GM04504 (cell line): ENCODE measurements around the gene LINC01488.
A peak's percentile ranks its signal among the peaks of the same experiment; 100 is the strongest.

Source experiments
- DNase-seq: peaks from one replicate; pipeline ENCODE4 v3.0.0-alpha.2; 2012; ENCODE audit warnings: low read depth

Gene LINC01488

DNA sequence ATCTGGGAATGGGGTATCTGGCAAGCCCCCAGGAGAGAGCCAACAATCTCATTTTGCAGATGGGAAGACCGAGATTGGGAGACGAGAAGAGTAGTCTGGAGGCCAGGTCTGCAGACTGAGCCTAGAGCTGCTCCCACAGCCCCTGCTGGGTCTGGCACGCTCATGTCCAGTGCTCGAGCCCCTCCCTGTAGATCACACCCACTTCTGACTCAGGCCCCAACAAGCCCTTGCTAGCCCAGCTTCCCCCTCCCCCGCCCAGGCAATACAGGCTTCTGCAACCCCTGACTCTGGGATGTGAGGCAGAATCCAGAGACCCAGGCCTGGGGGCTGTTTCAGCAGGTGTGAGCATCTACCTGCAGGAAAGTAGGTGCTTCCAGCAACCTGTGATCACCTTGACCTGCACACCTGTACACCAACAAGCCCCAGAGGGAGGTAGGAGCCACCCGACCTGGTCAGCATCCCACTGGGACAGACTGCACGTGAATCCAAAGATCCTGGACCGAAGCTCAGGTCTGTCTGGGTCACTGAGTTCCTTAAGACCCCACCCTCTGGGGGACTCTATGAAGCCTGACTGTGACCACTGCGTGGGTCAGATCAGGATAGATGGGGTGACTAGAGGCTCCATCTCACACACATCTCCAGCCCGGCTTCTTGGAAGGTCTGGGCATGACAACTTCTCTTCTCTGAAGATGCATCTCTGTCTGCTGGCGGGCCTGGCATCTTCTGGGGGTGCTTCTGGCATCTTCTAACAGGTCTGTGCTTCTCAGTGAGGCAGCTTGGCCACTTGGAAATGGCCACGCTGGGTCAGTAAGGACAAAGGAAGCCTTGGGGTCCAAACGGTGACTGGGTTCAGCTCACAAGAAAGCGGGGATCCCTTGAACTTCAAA lies 29.3 kb downstream of the LINC01488 start:
- DNase-seq, result no peak

DNA sequence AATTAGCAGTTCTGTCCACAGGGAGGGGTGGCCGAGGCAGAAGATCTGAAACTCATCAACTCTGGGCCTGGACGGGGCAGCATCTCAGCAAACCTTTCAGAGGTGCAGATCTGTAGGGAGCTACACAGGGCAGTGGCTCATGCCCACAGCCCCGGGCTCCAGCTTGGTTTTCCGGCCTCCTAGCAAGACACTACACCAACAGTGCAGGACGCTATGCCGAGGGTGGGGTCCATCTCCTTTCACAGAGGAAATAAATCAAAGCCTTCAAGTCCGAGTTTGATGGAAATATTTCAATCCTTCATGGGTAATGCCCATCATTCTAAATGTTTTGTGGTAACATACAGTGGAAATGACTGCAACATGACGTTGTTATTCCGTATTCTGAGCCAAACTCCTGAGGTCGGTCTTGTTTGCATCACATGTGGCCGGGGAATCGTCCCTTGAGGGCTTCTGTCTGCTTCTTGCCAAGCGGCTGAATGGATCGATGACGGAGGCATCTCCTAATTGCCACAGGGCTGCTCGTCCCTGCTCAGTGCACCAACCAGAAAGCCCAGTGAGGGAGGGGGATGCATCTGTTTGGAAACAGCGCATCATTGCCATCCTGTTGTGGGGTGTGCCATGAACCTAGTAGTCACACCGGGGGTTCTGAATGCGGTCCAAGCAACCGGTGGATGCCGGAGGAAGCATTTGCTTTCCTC lies 30.0 kb downstream of the LINC01488 start:
- no peak for DNase-seq

DNA sequence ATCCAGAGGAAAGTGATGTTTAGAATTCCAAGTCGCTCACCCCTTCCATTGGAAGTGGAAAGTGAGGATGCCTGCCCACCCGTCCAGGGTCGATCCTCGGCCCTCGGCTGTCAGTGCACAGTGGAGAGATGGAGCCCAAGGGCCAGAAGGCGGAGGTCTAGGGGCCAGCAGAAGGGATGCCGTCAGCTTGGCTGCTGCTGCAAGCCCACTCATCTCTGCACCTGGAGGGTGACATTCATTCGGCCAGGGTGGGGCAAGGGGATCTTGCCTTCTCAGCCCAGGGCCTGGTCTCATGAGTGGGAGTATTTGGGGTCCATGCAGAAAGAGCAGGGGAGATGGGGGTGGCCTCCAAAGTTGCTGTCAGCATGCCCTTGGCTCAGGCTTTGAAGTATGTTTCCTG lies 30.7 kb downstream of the LINC01488 start:
- DNase-seq, result no peak

DNA sequence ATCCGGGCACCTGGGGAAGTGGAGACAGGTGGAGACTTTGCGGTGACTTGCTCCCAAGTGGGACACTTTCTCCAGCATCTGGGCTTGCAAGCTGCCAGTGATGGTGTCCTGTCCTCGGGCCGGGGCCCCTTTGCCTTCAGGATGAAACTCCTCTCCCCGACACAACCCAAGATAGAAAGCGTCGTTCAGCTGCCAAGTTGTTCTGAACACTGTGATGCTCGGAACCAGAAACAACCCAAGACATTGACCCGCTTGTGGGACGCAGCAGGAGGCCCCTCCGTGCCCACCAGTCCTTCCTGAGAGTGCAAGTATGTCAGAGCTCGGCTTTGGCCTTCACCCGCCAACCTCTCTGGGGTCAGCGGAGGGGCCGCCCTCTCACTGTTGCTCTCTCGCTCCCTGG lies 31.3 kb downstream of the LINC01488 start:
- DNase-seq, result no peak

DNA sequence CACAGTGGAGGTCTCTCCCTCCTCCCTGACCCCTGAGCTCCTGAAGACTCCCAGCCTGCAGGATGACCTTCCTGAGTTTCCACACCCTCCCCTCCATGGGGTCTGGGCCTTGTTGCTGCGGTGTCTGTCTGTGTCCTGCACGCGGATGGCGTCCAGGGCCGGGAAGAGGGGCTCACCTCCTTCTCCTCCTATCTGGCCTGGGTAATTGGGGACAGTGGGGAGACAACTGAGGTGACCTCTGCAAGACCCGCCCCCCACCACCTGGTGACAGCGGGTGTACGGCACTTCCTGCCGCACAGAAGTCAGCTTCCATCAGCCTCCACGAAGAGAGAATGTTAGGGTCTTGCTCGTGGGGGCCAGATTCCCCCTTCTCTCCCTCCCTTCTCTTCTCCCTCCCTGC lies 31.7 kb downstream of the LINC01488 start:
- no peak for DNase-seq

DNA sequence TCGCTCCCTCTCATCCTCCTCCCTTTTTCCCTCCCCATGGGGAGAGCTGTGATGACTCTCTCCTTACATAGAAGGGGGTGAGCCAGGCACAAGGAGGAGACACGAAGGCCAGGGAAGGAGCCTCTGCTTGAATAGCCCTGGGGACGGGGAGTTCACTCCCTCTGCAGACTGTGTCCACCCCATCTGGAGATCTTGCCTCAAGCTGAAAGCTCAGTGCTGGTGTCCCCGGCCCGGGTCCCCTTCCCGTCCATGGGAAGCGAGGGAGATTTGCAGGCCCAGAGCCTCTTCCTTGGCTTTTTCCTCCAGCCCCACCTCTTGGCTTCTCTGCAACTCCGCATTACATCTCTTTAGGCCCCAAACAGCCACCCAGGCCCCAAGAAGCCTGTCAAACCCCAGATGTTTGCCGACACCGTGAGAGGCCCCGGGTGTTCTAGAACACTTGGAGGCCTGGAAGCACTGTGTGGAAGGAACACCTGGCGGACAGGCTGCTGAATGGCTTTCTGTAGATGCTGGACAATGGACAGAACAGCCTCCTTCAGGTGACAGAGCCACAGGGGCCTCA lies 32.3 kb downstream of the LINC01488 start:
- no peak for DNase-seq

DNA sequence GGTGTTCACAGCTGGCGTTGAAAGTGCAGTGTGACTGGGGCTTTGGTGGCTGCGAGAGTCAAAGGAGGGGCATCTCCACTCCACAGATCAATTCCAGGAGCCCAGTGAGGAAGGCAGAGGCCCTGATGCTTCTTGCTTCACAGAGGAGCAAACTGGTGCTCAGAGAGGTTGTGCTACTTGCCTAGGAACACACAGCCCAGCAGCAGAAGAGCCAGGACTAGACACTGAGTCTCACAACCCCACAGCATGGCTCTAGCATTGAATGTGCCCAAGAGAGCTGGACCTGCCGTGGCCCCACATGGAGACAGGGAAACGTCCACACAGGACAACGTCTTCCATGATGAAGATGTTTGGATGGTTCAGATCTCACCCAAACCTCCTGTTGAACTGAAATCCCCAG lies 33.3 kb downstream of the LINC01488 start:
- no peak for DNase-seq

DNA sequence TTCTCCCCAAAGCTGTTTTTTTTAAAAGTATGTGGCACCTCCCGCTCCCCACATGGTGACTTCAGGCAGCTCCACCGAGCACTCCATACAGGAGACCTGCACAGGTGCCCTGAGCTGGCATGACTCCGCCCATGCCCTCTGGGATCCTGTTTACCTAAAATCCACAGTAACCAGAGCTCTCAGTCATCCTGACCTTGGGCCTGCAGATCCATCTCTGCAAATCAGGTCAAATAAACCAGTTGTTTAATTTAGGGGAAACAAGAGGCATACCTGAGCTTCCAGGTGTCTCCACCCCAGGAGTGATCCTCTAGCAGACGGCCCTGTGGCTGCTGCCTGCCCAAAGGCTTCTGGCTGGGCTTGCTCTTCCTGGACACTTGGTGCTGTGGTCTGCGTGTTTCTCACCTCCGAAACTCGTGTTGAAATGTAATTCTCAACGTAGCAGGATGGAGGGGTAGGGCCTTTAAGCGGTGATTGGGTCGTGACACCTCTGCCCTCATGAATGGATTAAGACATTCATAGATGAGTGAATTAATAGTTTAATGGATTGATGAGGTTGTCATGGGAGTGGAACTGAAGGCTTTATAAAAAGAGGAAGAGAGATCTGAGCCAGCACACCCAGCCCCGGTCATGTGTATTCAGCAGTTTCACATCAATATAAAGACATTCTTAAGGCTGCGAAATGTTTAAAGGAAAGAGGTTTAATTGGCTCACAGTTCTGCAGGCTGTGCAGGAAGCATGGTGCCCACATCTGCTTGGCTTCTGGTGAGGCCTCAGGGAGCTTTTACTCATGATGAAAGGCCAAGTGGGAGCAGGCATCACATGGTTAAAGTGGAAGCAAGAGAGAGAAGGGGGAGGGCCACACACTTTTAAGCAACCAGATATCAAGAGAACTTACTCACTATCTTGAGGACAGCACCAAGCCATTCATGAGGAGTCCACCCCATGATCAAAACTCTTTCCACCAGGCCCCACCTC lies 34.1 kb downstream of the LINC01488 start:
- DNase-seq, result no peak

DNA sequence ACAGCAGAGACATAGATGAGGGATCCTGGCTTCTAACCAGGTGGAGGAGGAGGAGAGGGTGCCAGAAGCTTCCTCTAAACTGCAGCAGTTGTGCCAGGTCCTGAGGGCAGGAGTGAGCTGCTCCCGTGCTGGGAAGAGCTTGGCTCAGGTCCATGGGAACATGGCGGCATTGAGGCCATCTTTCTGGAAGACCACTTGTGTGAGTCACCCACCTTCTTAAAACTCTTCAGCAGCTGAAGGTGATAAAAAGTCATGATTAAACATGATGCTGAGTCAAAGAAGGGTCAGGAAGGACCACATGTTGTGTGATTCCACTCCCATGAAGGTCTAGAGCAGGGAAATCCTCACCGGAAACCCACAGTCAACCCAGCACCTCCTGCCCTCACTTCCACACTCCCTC lies 35.1 kb downstream of the LINC01488 start:
- peak; percentile 15 for DNase-seq

DNA sequence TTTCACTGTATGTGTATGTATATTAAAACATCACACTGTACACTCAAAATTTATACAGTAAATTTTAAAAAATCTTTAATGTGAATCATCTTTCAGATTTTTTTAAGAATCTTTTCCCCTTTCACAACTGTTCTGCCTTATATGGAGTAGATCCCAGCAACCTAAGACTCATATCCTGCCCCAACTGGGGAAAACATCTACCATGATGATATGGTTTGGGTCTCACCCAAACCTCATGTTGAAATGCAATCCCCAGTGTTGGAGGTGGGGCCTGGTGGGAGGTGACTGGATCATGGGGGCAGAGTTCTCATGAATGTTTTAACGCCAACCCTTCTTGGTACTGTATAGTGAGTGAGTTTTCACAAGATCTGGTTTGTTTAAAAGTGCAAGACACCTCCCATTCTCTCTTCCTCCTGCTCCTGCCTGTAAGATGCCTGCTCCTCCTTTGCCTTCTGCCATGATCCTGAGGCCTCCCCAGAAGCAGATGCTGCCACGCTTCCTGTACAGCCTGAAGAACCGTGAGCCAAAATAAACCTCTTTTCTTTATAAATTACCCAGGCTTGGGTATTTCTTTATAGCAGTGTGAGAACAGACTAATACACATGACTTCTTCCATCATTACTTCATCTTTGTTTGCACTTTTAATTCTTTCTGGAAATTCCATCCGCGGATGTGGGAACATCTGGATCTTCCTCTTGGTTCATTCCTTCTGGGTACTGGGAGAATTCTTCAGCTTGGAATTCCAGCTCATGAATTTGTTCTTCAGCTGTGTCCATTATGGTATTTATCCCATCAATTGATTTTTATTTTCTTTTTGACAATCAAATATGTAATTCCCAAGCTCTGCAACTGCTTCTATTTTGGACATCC lies 36.9 kb downstream of the LINC01488 start:
- peak; percentile 73 for DNase-seq

DNA sequence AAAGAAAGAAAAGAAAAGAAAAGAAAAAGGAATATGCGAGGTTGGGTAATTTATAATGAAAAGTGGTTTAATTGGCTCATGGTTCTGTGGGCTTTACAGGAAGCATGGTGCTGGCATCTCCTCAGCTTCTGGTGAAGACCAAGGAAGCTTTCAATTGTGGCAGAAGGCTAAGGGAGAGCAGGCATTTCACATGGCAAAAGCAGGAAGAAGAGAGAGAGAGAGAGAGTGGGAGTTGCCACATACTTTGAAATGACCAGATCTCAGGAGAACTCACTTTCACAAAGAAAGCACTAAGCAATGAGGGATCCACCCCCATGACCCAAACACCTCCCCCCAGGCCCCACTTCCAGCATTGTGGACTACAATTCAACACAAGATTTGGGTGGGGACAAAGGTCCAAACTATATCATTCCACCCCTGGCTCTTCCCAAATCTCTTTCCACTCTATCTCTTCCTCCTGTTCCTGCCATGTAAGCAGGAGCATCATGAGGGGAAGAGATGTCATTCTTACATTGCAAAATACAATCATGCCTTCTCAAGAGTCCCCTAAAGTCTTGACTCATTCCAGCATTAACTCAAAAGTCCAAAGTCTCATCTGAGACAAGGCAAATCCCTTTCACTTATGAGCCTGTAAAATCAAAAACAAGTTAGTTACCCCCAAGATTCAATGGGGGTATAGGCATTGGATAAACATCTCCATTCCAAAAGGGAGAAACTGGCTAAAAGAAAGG lies 38.9 kb downstream of the LINC01488 start:
- DNase-seq, result no peak

DNA sequence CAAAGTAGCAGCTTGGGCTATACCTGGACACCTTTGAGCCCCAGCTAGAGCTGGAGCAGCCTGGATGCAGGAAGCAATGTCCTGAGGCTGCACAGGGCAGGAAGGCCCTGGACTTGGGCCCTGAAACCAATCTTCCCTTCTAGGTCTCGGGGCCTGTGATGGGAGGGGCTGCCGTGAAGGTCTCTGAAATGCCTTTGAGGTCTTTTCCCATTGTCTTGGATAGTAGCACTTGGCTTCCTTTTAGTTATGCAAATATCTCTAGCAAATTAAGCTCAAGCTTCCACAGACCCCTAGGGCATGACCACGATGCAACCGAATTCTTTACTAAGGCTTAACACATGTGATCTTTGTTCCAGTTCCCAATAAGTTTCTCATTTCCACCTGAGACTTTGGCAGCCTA lies 40.0 kb downstream of the LINC01488 start:
- DNase-seq, result no peak

DNA sequence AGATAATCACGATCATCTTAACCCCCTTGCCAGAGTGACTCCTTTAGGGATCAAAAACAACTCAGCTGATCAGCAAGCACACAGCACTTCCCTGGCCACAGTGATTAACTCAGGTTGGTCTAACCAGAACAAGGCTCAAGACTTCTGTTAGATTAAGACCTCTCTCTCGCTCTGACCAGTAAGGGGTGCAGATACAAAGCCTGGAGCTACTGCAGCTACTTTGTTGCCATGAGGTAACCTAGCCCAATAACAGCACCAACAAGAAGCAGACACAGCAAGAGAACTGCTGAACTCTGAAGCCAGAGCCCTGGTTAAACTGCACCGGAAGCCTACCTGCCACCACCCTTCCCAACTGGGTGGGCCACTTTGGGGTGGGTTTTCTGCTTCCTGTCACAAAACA lies 42.0 kb downstream of the LINC01488 start:
- no peak for DNase-seq

DNA sequence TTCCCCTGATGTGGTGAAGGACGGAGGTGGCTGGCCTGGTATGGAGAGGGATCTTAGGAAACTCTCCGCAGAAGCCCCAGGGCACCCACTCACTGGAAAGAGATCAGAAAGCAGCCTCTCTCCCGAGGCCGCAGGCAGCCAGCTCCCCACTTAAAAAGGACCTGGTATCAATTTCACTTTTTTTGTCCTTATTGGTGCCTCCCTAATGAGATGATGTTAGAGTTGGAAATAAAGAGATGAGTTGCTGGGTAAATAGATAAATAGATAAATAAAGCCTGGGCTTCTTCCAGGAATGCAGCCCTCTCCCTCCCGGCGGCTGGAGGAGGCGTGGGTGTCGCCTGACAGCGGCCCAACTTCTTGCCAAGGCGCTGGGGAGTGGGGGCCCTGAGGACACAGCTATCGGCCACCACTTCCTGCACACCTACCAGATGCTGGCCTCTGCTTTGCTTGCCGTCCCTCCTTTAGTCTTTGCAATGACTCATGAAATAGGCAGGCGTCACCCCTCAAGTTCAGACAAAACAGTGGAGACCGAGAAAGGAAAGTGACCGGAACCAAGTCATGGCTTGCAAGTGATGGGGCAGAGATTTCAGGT lies 42.9 kb downstream of the LINC01488 start:
- no peak for DNase-seq

DNA sequence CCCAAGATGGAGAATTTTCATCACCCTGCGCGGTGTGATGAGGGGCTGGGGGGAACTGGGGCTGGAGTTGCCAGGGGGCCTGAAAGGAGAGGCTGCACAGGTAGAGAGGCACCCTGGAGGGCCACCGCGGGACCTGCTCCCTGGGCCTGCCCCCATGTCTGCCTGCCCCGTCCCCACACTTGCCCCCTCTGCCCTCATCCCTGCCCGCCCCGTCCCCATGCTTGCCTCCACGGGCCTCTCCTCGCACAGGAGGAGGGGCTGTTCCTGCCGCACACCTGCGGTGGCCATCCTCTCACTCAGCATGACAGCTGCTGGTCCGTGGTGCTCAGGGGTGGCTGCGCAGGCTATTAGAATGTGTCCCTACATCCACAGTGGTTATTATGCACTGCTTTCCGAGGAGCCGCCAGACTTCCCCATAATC lies 43.5 kb downstream of the LINC01488 start:
- no peak for DNase-seq

DNA sequence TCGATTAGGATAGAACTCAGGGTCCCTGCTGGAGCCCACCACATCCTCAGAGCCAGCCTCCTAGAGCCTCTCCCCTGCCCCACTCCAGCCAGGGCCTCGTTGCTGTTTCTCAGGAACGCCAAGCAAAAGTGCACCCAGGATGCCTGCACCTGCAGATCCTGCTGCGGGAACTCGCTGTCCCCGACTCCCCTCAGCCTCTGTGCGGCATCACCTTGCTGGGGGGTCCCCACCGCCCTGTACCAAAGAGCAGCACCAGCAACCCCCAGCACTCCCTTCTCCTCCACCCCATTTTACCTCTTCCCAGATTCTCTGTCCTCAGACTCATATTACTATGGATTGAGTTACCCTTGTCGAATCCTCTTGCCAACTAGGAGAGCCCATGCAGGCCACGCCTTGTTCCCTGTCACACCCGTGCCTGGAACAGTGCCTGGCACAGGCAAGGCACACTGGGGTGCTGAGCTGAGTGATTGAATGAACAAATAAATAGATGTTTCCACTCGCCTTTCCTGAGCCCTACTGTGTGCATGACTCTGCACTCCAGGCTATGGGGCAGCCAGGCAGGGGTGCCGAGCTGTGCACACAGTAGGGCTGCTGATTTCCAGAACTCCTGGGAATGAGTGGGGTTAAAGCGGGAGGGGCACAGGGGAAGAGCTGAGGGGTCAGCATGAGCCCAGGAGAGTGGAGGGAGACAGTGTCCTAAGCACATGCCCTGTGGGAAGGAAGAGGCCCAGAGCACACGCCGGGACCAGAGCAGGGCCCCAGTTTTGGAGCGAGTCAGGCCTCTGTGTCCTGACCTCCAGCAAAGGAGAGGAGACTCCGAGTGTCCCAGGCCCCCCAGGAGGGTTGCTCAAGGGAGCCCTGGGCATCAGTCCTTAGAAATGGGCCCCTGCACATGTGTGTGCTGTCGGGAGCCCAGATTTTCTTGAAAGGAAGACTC lies 44.3 kb downstream of the LINC01488 start:
- no peak for DNase-seq

DNA sequence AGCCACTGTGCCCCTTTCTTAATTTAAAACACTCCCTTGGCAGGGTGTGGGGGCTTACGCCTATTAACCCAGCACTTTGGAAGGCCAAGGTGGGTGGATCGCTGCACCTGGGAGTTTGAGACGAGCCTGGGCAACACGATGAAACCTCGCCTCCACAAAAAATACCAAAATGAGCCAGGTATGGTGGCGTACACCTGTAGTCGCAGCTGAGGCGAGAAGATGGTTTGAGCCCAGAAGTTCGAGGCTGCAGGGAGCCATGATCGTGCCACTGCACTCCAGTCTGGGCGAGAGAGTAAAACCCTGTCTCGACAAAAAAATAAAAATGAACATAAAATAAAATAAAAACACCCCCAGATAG lies 45.0 kb downstream of the LINC01488 start:
- DNase-seq, result no peak

DNA sequence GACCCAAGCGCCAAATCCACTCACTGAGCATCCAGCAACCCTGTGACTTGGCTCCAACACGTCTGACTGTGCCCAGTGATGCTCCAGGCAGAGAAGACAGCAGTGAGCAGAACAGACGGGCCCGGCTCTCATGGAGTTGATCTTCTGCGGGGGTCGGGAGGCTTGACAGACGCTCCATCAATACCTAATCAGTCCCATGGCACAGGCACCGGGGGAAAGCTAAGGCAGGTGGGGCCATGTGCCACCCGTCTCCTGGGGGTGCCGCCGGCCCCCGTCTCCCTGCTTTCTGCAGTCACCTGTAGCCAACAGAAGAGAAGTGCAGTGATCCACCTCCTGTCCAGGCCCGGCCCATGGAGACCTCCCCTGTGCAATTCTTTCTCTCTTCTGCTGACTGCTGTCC lies 47.5 kb downstream of the LINC01488 start:
- no peak for DNase-seq
